Activated gamma-delta T cell treated with anti-CD3 and anti-CD28 coated beads, Interleukin-2, amount 50 U/mL, for 16 hours (primary cell): ENCODE measurements around the gene NRP1.

ENCODE experiments used
- DNase-seq: peaks from one replicate; pipeline ENCODE4 v3.0.0-alpha.2; 2020; ENCODE audit warnings: low read depth

Gene NRP1

DNA sequence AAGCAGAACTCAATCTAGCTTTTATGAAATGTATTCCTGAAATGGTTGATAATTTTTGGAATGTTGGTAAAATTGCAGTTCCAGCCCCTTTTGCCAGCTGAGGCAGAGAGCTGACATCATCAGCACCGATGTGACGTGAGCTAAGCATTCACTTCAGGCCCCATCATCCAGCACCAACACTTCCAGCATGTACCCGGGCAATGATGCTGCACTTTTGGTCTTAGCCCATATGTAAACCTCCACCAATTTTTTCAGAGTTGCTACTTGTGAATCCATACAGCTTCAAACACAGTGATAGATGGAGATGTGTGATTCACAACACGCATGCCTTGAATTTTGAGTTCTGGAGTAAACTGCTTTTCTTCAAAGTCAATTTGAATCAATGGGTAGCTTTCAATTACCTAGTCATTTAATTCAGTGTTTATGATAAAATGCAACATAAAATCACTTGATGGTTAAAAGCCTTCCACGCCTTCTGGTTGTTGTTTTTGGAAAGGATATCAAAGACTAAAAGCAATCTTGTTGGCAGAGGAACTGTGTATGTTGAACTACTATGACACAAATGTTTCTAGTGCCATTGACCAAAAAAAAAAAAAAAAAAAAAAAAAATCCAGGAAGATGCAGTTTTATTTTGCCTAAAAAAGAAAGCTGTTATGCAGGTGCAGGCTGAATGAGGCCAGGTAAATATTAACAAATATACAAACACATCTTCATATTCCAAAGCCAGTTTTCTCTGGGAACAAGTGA is 73.9 kb downstream of the NRP1 start:
- DNase-seq = no peak

DNA sequence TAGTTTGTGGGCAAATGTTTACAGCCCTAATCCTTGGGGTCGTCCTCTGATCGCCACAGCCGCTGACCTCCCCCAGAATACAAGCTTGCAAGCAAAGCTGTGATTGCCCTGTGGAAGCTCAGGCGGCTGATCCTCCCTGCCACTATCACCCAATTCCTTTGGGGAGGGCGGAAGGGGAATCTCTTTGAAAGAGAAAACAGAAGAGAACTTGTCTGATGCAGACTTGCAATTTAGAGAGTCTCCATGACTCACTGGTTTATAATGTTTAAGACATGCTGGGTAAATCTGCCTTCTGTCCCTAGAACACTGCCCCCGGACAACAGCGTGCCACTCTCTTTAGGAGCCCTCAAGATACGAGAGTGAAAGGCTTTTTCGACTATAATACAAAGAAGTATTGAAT is 75.5 kb downstream of the NRP1 start:
- DNase-seq = no peak

DNA sequence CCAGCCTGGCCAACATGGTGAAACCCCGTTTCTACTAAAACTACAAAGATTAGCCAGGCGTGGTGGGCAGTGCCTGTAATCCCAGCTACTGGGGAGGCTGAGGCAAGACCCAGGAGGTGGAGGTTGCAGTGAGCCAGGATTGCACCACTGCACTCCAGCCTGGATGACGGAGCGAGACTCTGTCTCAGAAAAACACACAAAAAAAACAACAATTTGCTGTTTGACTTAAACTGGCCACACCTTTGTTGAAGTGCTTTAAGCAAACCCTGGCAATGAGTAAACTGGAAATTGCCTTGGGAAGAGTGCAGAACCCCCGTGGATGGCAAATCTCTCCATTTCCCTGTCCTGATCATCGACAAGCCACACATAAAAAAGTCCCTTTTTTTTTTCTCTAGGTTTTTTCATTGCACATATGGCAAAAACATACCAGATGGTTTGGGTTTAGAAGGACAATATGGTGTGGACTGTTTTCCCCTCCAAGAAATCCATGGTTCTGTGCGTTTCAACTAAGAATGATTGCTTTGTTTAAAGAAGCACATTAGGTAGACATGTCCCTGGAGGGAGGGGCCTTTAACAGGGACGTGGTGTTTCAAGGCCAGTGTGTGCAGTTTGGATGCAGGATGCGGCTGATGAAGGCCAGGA is 76.9 kb downstream of the NRP1 start:
- DNase-seq = no peak

GRCh38 chr10:33256458-33256857 is 78.0 kb downstream of the NRP1 start:
- no peak for DNase-seq

GRCh38 chr10:33254556-33255160 is 79.8 kb downstream of the NRP1 start:
- DNase-seq = no peak

DNA sequence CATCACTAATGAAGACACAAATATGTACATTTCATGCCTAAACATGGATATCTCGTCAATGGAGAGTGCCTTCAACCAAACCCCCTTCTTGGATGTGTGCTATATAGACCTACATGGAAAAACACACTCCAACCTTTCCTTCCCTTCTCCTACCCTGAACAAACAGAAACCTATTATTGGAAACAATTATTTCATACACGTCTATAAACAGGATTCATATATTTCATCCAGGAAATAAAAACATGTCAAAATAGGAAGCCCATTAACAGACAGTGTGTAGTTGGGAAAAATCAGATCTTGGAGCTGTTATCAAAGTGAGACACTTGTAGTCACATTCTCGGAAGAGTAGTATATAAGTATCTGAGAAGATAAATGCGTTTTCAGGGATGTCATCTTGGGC is 81.1 kb downstream of the NRP1 start:
- DNase-seq = no peak

- no peak for DNase-seq
These were observed 81.7 kb downstream of the NRP1 start for GRCh38 chr10:33252794-33253203.

DNA sequence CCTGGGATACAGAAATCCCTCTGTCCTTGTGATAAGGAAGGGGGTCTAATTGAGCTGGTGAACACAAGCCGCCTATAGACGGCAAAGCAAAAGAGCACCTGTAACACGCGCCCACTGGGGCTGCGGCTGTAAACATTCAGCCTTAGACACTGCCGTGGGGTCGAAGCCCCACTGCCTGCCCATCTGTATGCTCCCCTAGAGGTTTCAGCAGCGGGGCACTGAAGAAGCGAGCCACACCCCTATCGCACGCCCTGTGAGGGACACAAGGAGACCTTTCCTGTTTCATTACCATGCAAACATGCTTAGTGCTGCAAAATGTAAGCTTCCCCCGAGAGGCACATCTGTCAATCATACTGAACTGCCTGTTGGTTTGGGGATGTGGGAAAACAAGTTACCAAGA is 82.1 kb downstream of the NRP1 start:
- no peak for DNase-seq

DNA sequence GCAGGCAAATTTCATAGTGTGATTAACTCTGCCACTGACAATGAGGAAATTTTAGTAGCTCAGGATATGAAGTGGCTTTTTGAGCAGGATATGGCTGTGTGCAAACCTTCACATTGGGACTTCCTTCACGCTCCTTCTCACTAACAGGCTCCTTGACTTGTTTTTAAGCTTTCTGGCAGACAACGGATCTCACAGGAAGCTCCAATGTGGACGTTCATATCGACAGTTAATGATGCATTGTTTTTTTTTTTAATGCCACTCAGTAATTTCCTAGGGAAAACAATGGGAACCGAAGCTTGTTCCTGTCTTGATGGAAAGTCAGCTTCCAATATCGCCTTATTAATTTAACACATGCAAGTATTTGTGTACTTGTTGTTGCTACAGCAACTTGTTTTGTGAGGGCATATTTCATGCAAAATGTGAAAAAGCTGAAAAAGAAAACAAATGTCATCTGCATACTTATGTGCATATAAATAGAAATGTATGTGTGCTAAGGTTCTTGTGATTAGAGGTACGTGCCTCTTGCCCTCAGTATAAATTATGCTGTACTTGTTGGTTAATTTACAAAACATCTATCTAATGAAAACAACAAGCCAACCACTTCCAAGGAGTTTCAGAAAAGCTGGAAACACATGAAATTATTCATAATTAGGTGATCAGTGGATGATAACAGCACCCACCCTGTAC is 84.7 kb downstream of the NRP1 start:
- DNase-seq = no peak

DNA sequence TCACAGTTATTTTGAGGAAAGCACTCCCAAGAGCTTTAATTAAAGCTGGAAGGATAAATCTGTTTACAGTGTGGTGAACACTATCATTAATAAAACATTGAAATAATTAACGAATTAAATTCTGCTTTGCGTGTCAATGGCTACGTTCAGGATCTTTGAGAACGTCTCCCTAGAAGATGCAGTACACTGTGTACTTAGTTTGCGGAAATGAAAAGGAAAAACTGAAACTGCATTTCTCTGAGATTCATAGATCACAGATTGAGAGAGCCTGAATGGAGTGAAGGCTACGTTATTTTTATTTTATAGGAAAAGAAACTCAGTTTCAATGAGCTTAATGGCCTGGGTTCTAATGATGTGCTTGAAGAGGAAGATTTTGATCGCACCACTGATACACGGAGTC is 85.3 kb downstream of the NRP1 start:
- no peak for DNase-seq

- no peak for DNase-seq
These were observed 85.8 kb downstream of the NRP1 start for GRCh38 chr10:33248638-33249037.

DNA sequence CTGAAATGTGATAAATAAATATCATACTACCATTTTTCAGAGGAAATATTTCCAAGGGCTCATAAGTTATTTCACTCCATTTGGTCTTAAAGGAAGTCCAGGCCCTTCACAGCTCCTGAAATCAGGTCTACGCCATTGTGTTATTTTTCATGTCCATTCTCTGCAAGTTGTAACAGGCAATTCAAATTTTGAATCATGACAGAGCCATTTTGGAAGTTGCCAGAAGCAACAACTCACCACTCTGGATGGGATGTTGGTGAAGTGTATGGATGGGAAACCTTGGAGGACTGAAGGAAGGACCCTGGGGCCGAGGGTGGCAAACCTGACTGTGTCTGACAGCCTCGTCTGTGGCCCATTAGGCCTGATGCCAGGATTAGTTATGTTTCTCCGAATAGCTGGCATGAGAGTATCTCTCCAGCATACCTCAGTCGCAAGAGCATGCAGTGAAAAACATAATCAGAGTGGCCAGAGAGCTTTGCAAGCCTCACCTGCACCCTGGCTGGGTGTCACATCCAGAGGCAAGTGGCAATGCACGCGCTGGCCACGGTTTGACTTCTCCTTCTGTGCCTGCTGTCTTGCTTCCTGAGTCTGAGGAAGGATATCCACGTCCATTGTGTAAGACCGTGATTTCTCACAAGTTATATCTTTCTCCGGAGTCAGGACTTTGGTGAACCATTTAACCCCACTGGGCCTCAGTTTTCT is 87.1 kb downstream of the NRP1 start:
- no peak for DNase-seq

DNA sequence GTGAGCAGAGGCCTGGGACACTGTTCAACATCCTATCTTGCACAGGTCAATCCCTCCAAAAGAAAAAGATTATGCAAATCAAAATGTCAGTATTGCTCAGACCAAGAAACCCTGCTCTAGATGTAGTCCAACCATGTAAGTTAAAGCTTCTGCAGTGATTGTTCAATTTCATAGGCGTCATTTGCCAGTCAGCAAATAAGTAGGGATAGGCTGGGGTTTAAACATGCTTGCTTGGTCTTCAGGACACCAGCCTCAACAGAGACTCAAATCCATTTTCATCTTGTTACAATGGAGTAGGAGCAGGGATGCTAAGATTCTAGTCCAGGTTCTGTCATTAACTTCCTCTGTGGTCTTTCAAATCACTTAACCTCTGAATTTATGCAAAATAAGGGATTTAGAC is 89.1 kb downstream of the NRP1 start:
- no peak for DNase-seq

DNA sequence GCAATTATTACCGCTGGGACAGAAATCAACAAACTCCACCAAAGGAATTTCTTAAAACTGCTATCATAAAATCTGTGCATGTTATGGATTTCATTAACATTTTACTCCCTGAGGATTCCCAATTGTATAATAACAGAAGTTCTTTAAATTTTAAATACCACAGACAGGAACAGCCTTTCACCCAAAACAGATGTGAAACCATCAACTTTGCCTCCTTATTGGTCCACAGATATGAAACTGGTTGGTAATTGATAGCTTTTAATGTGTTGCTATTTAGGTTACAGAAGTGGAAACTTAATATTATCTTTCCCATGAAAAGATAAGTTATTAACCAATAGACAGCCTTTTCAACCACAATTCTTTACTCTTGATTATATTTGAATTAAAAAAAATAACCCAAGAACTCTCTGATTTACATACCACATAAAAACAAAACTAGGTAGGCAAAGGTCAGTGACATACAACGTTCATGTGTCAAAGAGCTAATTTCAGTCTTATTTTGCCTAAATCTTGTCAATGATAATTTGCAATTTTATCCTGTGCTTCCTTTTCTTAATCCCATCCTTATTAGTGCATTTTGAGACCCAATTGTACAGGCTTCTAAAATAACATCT is 90.0 kb downstream of the NRP1 start:
- DNase-seq = no peak

DNA sequence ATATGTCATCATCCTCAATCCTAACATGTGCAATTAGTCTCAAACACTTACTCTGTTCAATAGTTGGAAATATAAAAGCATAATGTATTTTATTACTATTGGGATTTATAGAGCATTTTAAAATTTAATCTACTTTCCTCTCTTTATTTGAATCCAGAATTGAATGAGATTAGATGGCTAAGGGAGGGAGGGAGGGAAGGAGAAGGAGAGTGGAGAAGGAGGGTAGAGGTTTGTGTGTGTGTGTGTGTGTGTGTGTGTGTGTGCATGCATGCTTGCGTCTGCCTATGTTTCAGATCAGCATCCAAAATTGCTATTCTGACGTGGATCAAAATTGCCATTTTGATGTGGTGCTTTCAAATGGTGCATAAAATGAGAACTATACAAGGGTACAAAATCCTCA is 90.8 kb downstream of the NRP1 start:
- no peak for DNase-seq

- DNase-seq = no peak
These were observed 91.5 kb downstream of the NRP1 start for GRCh38 chr10:33242931-33243330.

GRCh38 chr10:33241351-33241750 is 93.1 kb downstream of the NRP1 start:
- no peak for DNase-seq

DNA sequence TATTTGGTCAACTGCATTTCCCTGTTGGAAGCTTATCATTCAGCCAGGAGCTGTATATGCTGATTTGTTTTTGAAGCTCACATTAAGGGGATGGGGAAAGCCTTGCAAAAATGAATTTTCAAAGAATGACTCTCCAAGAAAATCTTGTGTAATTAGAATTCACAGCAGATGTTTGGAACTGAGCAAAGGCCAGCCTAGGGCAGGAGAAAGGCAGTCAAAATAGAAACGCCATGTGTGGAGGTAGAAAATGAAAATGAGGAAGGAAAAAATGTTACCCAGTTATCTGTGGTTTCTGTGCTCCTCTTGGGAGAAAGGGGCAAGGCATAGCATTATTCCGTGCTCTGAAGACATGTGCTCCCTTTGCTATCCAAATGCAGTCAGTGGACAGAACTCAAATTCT is 93.5 kb downstream of the NRP1 start:
- no peak for DNase-seq

GRCh38 chr10:33240258-33240657 is 94.2 kb downstream of the NRP1 start:
- no peak for DNase-seq

- no peak for DNase-seq
These were observed 95.2 kb downstream of the NRP1 start for GRCh38 chr10:33239257-33239656.

- DNase-seq = no peak
These were observed 95.8 kb downstream of the NRP1 start for GRCh38 chr10:33238643-33239042.
